Measurements from ENCODE around the gene SPTBN1.

GRCh38 chr2:54416166-54416813 lies 39.8 kb upstream of the SPTBN1 start:
- TF ChIP-seq ISL1 (CRISPR knock-in tag; IDR thresholded peaks at IDR 0.05) (no peak), CREB5 (CRISPR knock-in tag; IDR thresholded peaks at IDR 0.05; ENCODE audit: low read depth) (no peak), ZC3H10 (CRISPR knock-in tag; IDR thresholded peaks at IDR 0.05) (no peak), POU6F1 (CRISPR knock-in tag; IDR thresholded peaks at IDR 0.05; ENCODE audit: borderline replicate concordance, low read depth) (no peak), ZFP3 (CRISPR knock-in tag; IDR thresholded peaks at IDR 0.05) (no peak), TSHZ2 (CRISPR knock-in tag; IDR thresholded peaks at IDR 0.05) (no peak), OSR1 (CRISPR knock-in tag; IDR thresholded peaks at IDR 0.05) (no peak)
